GM23248 (cell line): ENCODE results near the gene ZC3H7A.

Experiments
- EZH2 ChIP-seq: fragments of 200-600 bp; sonication (generic); IDR thresholded peaks from 2 replicates; pipeline ENCODE4 v1.6.1; 2018; ENCODE audit warnings: antibody characterized with exemption, mild to moderate bottlenecking; ENCODE audit not compliant: insufficient read depth, poor library complexity, severe bottlenecking
- EZH2phosphoT487 ChIP-seq: fragments of 200-600 bp; sonication (generic); IDR thresholded peaks from 2 replicates; pipeline ENCODE4 v1.6.1; 2018; ENCODE audit warnings: antibody characterized with exemption, moderate library complexity, mild to moderate bottlenecking, low read depth; ENCODE audit not compliant: insufficient read depth

DNA sequence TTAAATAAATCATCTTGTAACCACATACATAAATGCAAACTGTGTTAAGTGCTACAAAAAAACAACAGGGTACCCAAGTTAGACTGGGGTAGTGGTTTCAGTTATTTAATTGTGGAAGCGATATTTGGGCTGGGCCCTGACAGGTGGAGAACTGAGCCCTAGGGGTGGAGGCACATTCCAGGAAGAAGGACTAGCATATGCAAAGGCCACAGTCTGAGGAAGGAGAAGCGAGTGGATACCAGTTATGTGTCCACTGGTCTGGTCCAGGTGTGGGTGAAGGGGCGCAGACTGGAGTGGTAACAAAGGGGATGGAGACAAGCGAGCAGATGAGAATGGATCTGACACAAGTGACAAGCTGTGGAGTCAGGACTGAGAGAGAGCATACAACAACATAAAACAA, 77.3 kb downstream of the ZC3H7A start:
- no peak for TF ChIP-seq EZH2
- no peak for TF ChIP-seq EZH2phosphoT487
